HEK293 (cell line): ENCODE measurements around the gene AVPR1B.

Source experiments
- TCF7L2 ChIP-seq: IDR thresholded peaks from 2 replicates; pipeline ENCODE4 v1.6.1; 2011; ENCODE audit warnings: low read depth, mild to moderate bottlenecking, inconsistent platforms, low read length, moderate library complexity, borderline replicate concordance
- ZNF174 ChIP-seq: fragments of 450-650 bp; formaldehyde crosslinking; IDR thresholded peaks from 2 replicates; pipeline ENCODE4 v1.5.0; 2017; ENCODE audit warnings: missing biosample characterization, mild to moderate bottlenecking, missing genetic modification characterization
- ZNF561 ChIP-seq: fragments of 450-650 bp; IDR thresholded peaks from 2 replicates; pipeline ENCODE4 v1.5.1; 2018; ENCODE audit warnings: missing biosample characterization, missing genetic modification characterization, borderline replicate concordance
- TF ChIP-seq, protein P1 (sequence below): fragments of 450-650 bp; formaldehyde crosslinking; IDR thresholded peaks from 2 replicates; pipeline ENCODE4 v1.5.1; 2016; ENCODE audit warnings: missing biosample characterization, missing genetic modification characterization

DNA sequence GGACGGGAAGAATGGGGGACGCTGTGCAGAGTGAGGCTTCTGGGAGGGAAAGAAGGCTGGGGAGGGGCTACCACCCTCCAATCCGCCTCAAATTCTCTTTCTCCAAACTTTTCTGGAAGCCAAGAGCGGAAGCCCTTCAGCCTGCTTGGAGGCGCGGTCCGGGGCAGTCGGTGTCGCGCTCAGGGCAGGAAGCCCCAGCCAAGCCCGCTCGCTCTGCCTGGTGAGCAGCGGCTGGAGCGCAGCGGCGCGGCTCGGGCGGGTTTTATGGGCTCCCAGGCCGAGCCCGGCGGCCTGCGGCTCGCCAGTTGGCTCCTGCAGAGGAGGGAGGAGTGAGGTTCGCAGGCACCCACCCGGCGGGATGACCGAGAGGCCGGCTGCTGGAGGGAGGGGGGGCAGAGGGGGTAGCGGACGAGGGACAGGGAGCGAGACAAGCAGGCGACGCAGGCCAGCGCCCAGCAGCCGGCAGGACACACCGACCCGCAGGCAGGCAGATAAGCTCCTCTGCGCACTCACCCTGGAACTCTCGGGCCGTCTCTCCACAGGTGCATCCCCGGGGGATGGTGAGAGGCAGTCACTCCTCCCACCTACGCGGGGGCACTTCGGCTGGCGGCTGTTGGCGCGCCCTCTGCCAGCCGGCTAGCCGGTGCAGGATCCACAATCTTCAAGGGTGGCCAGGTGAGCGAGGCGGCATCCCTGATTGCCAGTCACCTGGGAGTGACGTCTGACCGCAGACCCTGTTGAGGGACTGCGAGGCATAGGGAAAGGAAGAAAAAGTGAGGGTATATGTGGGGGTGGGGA is at the start of gene AVPR1B:
- TF ChIP-seq, protein P1, sequence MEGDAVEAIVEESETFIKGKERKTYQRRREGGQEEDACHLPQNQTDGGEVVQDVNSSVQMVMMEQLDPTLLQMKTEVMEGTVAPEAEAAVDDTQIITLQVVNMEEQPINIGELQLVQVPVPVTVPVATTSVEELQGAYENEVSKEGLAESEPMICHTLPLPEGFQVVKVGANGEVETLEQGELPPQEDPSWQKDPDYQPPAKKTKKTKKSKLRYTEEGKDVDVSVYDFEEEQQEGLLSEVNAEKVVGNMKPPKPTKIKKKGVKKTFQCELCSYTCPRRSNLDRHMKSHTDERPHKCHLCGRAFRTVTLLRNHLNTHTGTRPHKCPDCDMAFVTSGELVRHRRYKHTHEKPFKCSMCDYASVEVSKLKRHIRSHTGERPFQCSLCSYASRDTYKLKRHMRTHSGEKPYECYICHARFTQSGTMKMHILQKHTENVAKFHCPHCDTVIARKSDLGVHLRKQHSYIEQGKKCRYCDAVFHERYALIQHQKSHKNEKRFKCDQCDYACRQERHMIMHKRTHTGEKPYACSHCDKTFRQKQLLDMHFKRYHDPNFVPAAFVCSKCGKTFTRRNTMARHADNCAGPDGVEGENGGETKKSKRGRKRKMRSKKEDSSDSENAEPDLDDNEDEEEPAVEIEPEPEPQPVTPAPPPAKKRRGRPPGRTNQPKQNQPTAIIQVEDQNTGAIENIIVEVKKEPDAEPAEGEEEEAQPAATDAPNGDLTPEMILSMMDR, result peak; percentile 87
- TF ChIP-seq TCF7L2, result no peak
- TF ChIP-seq ZNF174 (tag by site-specific recombination), result no peak
- TF ChIP-seq ZNF561 (tag by site-specific recombination), result no peak; the same call in 1 of the 2 replicates
